GM19351 (cell line): Measurements from ENCODE around the gene BTNL2.

ENCODE experiments used
- ATAC-seq: cut with Tn5 transposase; IDR thresholded peaks from one replicate; pipeline ENCODE4 v1.9.1; 2021; ENCODE audit warnings: mild to moderate bottlenecking, moderate library complexity; ENCODE audit not compliant: unreplicated experiment

The BTNL2 gene

DNA sequence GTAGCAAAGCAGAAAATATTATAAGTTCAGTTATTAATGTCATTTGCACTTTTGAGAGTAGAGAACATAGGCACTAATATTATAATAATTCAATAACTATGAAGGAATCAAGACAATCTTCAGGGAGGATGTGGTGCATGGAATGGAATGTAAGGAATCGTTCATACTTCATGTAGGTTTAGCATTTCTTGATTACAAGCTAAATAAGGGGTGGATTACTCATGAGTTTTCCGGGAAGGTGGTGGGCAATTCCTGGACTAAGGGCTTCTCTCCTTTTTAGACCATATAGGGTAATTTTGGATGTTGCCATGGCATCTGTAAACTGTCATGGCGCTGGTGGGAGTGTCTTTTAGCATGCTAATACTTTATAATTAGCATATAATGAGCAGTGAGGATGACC is 9.1 kb upstream of the BTNL2 start:
- ATAC-seq = no peak

DNA sequence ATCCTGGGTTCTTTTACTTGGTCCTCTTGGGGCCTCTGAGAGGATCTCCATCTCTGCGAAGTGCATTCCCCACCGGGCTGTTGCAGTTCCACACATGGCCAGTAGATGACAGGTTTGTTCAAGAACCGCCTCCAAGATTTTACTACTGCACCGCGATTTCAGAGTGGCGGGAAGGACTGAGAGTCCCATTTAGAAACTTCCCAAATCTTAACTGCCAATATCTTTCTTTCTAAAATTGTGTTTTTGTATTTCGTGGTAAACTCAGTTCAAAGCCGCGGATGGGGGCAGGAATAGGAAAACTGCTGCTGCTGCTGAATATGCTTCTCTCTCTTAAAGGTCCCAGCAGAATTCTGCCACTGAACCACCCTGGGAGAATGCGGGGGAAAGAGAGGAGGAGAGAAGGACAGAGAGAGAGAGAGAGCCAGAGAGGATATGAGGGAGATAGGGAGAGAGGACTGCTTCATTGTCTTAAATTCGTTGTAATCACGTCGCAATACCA is 8.6 kb upstream of the BTNL2 start:
- no peak for ATAC-seq

DNA sequence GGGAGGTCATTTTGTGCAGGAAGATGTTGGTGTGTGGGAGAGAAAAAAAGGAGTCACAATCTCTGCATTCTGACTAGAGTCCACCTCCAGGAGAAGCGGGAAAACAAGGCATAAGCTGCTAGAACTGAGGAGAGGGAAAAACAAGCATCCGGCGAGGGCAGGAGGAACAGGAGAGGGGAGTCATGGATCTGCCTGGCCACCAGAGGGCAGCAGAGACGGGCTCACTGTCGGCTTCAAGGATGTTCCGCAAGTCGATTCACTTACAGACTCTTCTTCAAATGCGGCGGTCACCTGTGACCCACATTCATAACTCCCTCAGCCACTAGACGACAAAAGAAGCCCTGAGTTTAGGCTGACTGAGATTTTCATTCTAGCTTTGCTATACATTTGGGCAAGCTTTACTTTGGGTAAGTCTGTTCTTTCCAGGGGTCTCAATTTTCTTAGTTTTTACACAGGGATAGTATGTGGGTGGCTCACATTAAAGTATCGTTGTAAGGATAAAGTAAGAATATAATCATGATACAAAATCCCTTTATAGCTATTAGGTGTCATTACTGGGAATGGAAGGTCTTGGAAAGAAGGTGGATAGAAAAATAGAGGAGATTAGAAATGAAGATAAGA is 6.6 kb upstream of the BTNL2 start:
- no peak for ATAC-seq

DNA sequence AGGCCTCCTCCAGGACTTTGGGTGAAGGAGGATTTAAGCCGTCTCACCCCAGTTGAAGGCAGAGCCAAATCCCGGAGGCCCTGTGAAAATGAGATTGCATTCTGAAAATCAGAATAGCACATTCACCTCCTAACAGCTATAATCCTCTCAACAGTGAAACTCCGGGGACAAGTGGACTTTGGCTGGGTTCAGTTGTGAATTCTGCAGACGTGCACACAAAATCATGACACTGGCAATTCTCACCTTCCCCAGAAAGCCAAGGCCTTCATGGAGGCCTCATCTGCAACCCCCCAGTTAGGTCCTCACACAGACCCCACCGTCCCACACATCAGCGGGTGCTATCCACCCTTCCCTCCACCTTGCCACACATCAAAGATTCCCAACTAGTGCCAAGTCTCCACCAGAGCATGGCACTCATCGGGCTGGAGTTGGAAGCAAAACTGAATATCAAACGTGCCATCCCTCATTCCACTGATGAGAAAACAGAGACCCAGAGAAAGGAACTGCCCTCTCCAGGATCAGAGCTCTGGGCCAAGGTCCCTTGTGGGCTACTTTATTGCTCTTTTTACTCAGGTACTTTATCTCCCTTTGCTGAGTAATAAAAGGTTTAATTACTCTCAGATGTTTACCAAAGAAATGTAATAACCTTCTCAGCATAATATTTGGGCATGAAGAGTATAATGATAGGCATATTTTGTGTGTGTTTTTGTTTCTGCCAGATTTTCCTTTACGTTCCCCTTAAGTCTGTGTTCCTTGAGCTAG is 4.8 kb upstream of the BTNL2 start:
- no peak for ATAC-seq

DNA sequence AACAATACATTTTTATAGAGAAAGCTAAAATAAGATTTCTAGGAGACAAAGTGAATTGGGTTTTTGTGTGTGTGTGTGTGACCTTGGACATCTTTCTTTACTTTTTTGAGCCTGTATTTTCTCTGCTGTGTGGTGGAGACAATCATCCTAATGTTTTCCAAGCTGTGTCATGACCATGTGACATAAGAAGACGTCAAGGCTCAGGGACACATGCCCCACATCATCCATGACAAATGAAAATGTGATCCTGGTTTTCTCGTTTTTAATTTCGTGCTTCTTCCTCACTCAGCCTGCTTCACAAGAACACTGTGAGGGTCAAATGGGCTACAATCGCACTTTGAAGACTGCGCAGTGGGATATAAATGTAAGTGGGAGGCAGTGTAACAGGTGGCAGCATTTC is 3.9 kb upstream of the BTNL2 start:
- ATAC-seq = no peak

DNA sequence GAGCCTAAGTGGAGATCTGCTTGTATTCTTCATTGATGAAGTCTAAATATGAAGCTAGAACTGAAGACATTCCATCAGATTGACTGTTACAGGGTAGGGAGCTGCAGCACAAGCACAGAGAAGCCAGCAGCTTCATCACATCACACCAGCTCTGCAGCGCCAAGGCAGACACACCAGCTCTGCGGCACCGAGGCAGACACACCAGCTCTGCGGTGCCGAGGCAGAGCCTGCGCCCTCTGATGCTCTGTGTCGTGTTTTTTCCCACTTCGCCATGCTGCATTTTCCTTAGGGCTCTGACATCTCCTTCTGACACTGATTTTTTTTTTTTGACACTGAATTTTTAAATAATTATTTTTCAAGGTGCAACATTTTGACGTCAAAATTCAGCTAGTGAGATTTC is 784 bp downstream of the BTNL2 start:
- ATAC-seq = no peak

DNA sequence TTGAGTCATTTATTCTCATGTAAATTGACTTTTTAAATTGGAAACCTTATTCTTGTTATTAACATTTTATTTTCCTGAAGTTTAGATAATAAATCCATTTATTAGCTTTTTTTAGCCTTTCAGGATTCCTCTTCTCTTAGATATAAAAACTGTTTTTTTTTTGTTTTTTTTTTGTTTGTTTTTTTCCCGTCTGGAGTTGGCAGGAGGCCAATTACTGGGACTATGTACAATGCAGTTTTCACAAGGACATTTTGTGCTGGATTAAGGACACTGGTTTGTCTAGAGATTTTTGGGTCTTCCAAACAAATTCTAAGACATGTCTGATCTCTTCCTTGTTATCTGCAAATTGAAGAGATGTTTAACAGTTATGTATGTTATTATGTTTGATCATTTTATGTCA is 1.3 kb downstream of the BTNL2 start:
- no peak for ATAC-seq

DNA sequence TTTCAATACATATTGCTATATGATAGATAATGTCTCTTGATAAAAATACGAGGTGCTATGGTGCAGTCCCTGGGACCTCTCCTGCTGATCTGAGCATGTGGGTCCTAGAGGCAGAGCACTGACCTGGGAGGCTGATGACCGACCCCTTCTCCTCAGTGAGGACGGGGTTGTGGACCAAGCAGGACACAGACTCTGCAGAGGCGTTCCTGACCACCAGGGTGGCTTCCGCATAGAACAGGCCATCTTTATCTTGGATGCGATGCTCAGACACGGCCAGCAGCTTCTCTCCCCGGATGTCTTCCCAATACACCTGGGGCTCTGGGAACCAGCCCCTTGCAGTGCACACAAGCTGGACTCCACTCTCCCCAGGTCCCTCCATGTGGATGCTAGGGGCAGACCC is 4.2 kb downstream of the BTNL2 start:
- no peak for ATAC-seq

DNA sequence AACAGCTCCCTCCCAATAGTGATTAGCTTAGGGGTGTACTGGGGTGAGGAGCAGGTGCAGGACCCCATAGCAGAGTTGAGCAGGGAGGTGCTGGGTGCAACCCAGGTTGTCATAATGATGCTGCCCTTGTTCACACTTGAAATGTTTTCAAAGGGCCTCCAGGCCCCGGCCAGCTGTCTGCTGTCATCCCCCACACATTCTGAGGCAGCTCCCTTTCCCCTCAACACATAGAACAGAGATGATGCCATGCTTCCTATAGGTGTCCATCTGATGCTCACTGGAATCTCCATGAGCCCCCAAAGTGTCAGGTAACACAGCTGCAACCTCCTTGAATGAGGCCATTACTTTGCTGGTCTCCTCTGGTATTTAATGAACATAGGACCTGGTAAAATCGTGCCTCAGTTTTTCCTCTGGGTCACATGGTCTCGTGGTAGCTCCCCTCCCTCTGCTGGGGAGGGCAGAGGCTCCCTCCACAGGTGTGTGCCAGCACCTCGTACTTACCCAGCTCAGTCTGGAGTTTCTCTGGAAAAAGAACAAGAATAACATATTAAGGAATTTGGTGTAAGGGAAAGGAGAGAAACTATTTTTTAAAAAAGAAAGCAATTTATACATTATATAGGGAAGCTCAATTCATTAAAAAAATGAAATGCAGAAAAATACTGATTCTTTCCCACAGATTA is 5.6 kb downstream of the BTNL2 start:
- ATAC-seq = no peak

DNA sequence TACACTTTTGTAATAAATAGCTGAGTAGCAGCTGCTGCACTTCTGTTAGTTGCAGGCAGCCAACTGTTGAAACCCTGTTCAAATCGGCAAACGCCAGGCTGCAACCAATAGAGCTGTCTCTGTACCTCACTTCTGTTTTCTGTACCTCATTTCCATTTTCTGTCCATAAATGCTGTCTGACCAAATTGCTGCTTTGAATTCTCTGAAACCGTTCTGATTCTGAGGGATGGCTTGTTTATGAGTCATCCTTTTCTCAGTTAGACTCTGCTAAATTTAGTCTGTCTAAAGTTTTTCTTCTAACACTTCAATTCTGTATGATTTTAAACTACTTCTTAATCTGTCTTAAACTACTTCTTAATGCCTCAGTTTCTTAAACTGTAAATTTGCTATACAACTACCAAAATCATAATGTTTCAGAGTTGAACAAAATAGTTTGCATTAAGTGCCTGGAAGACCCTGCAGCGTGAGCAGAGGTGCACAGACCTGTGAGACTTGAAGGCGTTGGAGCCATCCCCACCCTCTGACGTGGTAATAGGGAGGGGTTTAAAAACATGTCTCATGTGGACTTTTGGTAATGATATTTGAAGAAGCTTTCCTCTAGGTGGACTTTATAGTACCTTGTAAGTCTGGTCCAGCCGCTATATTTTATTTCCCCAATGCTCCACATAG is 9.6 kb downstream of the BTNL2 start:
- ATAC-seq = peak; percentile 82

DNA sequence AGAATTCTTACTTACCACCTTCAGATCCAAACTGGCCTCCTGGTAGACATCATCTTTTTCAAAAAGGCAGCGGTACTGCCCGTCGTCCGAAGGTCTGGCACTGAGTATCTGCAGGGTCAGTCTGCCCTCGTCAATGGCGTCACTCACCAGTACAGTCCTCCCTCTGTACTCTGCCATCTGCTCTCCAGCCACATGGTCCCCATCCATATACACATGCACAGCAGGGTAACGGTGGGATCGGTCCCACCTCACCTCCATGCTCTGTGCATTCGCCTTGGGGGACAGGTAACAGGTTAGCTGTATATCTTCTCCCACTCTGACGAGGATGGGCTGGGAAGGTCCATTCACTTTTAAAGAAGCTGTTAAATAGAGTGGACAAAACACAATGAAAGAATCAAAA is 11.0 kb downstream of the BTNL2 start:
- no peak for ATAC-seq

DNA sequence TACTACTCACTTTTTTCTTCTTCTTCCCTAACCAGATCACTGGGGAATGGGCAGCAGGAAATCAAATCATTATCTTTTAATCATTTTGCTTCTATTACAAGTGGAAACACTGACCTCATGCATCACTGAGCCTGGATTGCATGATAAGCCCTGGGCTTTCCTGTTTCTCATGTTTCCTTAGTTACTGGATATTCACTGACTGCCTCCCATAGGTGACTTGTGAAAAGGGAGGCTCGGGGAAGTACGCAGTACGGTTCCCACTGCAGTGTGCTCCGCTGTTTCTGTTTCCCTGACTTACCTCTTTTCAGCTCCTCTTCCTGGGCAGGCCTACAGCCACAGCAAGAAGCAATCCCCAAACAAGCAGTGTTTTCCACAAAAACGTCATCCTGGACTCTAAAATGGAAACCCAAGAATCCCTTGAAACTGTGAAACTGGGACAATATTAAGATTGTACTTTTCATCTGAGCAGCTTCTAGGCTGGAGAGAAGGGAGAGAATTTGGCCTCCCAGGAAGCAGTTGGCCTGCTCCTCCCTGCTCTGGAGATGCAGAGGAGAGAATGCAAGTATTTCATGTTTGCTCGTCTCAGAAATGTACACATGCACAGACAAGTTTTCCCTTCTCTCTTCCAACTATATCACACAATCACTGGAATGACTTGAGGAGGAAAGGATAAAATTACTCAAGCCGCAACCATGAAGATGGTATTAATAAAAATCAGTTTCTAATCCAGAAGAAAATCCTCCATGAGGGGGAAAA is 13.1 kb downstream of the BTNL2 start:
- no peak for ATAC-seq

DNA sequence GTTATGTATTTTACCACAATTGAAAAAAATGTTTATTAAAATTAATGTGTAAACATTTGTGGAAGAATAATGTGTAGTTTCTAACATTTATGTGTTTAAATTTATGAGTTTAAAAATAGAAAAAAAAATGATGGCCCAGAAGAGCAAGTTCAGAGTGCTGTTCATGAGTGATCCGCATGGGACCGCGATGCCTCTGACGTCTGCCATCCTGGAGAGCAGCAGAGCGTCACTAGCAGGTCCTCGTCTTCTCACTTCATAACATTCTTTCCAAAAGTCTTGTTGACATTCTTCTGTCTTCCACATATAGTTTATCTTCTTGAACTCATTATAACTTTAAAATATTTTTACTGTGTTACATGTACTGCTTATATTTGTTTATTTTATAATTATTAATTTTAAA is 15.5 kb downstream of the BTNL2 start:
- no peak for ATAC-seq

DNA sequence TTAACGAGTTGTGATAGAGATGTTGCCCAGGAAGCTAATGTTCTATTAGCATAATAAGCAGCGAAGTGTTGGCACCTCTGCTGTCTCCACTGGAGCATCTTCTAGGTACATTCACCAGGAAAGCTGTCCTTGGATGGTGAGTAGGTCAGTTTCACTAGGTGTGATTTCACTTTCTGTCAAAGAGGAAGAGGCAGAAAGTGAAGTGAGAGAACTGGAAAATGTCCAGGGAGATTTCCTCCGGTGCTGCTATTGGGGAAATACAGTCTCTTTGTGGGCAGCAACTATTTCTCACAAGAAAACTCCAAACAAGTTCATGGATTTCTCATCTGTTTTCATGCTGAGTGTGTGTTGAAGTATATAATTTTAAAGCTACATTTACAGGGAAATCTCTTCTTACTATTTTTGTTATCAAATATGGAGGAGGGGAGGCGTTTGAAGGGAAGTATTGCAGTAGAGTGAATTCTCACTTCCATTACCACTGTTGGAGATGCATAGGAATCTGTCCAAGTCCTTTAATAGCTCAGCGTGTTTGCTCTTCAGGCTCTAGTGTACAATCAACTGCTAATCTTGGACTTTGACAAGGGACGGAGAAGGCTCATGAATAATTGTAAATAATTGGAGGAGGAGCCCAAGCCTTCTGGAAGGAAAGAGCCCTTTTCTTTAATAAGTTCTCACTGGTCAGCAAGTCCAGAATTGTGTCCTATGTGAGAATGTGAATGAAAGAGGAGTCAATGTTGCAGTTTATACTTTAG is 19.2 kb downstream of the BTNL2 start:
- ATAC-seq = no peak

DNA sequence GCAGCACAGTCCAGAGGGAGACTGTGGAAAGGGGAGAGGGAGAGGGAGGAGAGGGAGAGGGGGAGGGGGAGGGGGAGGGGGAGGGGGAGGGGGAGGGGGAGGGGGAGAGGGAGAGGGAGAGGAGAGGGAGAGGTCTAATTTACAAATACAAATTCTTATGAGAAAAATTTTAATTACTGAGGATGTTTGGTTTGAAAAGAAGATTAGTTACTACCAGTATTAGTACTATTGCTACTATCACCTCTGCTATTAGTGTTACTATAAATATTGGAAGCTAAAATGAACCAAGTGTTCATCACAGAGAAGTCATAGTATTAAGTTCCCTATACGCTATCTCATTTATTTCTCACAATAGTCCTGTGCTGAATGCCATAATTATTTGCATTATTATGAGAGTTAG is 20.9 kb downstream of the BTNL2 start:
- ATAC-seq = no peak

DNA sequence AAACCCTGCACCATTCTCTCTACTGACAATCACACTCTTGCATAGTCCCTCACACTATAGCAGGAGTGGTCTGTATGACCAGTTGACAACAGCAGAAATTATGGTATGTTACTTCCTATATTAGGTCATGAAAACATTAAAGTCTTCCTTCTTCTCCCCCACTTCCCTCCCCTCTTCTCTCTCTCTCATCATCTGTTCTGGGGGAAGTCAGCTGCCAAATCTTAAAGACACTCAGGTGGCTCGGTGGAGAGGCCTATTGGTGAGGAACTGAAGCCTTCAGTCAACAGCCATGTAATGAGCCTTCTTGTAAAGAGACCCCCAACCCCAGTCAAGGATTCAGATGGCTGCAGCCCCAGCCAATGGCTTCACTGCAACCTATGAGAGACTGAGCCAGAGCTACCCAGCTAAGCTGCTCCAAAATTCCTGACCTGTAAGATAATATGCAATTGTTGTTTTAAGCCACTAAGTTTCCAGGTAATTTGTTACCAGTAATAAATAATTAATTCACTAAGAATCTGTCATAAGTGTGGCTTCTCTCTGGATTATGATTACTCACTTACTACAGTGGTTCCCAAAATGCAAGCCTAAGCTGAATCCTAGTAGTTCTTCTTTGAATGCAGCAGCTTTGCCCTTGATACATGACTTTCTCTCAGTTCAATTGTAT is 24.1 kb downstream of the BTNL2 start:
- no peak for ATAC-seq

DNA sequence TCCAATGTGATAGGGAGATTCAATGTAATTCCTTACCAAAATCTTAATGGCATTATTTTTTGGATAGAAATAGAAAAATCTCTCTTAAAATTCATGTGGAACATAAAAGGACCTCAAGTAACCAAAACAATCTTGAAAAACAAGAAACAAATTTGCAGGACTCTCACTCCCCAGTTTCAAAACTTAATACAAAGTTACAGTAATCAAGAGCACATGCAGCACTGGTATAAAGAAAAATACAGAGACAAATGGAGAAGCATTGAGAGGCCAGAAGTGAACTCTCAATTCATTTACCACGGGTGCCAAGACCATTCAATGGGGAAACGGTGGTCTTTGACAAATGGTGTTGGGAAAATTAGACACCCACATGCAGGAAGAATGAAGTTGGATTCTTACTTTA is 27.4 kb downstream of the BTNL2 start:
- ATAC-seq = no peak

DNA sequence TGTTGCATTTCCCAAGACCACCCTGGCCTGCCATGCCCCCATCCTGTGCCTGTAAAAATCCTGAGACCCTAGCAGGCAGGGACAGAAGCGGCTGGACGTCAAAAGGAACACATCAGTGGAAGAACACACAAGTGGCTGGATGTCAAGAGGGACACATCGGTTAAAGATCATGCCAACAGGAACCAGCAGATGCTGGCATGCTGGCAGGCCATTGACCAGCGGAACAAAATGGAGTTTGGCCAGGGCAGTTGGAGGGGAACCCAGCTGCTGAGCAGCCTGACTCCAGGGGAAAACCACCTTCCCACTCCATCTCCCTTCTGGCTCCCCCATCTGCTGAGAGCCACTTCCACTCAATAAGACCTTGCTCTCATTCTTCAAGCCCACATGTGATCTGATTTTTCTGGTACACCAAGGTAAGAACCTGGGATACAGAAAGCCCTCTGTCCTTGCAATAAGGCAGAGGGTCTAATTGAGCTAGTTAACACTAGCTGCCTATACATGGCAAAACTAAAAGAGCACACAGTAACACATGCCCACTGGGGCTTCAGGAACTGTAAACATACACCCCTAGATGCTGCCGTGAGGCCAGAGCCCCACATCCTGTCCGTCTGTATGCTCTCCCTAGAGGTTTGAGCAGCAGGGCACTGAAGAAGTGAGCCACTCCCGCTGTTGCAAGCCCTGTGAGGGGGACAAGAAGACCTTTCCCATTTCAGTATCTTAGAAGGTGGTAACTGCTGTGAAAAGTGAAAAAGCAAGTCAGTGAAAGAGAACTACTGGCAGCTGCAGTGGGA is 31.0 kb downstream of the BTNL2 start:
- ATAC-seq = no peak

DNA sequence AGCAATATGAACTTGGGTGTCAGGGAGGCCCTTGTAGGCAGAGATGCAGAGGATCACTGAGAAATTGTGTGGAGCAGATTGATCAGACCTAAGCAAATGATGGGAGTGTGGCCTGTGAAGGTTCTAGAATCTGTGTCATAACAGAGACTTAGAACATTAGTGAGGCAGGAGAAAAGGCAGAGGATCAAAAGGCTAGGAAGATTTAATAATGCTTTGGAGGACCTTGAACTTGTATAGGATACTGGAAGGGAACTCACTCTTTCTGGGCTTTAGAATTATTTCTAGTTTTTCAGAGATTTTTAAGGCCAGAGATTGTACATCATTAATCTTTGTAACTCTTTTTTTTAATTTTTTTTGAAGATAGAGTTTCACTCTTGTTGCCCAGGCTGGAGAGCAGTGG is 35.2 kb downstream of the BTNL2 start, which contains the start of gene TSBP1:
TSBP1 (minus strand) TSS at position 101 of the 400 bp plus-strand sequence. CDS start 197 bp downstream, outside the sequence.
- no peak for ATAC-seq
